Measurements from ENCODE around the gene TSPAN9. TPM values are rescaled to one million over a fixed set of nuclear protein-coding genes. Genes with fewer than 3 reads are reported as not detected.

Gene TSPAN9
- total and polyA plus RNA-seq, 2 experiments from 2014 or later = 6.0 to 31.5 TPM

DNA sequence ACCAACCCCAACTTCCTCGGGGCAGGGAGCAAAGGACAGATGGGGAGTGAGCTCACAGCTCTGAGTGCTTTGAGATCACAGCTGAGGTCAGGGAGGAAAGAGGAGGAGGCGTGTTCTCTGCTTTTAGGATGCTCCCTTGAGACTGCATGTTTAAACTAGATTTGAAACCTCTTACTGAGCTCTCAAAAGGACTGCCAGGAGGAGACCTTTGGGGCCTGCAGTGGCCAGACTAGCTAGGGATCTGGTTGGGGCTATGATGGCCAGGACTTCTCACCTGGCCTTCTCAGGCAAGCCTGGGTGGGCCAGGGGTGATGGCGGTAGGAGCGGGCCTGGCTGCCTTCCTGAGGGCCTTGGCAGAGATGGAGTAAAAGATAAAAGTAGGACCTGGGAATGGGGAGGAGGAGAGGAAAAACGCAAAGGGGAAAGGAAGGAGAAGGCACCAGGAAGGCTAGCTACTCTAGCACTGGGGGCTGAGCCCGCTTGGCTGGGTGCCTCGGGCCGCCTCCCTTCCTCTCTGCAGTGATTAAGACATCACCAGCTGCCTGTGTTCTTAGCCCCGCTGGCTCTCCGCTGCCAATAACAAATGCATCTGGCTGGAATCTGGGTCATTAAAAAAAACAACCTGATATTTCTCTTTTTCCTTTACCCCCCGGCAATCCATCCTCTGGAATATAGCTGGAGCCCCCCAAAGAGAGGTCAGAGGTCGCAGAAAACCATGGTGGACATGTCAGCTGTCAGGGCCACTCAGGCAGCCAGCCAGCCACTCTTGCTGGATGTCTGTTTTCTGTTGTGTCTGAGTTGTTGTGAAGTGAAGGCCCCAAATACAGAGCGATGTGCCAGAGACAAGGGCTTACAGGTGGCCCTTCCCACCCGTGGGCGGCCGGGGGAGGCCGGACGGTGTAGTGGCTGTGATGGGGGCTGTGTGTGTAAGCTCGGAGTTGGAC lies 141.3 kb downstream of the TSPAN9 start (continued):
- TF ChIP-seq STAT1 (IDR thresholded peaks at IDR 0.05; ENCODE audit: unreplicated experiment) (no peak), EZH2phosphoT487 (IDR thresholded peaks at IDR 0.05; ENCODE audit: unreplicated experiment) (no peak), CREB1 (CRISPR knock-in tag; IDR thresholded peaks at IDR 0.05; ENCODE audit: low read depth) (no peak)

GRCh38 chr12:3219233-3219632 lies 142.1 kb downstream of the TSPAN9 start:
- no peak overlapping the region for H3K27ac Mint-ChIP-seq
- Histone ChIP-seq H3K36me3 (ENCODE audit: insufficient read depth) (no peaks in the 10 kb centered on the region), H3K4me3 (no peak overlapping the region), H3K9me2 (ENCODE audit: insufficient read depth) (no peaks in the 10 kb centered on the region), H3K4me1 (ENCODE audit: insufficient read depth) (peaks cover 11% of the 10 kb centered on the region), H4K20me1 (replicated peaks; ENCODE audit: insufficient read depth) (no peaks in the 10 kb centered on the region), H3K79me2 (replicated peaks; ENCODE audit: insufficient read depth) (no peaks in the 10 kb centered on the region), H3K27me3 (ENCODE audit: insufficient read depth) (no peaks in the 10 kb centered on the region), H3K27ac (ENCODE audit: low read depth) (no peak overlapping the region), H3F3A (replicated peaks; ENCODE audit: low read depth) (0 out of 2 replicates have a peak, but pooled peaks cover 2% of the 10 kb centered on the region), H3K4me2 (no peak overlapping the region), H2AFZ (no peak overlapping the region)
- peaks cover 17% of the 10 kb centered on the region for H3K4me1 Mint-ChIP-seq
- no peaks in the 10 kb centered on the region for H3K9me3 Mint-ChIP-seq
- no peaks in the 10 kb centered on the region for H3K36me3 Mint-ChIP-seq (ENCODE audit: low read depth)
- no peak for ATAC-seq
- no peak overlapping the region for H3K4me3 Mint-ChIP-seq
- no peak for DNase-seq (ENCODE audit: low spot score)
- H3K27me3 Mint-ChIP-seq (ENCODE audit: insufficient read depth, low read depth, poor library complexity) = peaks cover 2% of the 10 kb centered on the region
- TF ChIP-seq POLR2AphosphoS5 (IDR thresholded peaks at IDR 0.05; ENCODE audit: low read depth) (no peak), NANOG (IDR thresholded peaks at IDR 0.05; ENCODE audit: borderline replicate concordance) (no peak), CREB1 (CRISPR knock-in tag; IDR thresholded peaks at IDR 0.05; ENCODE audit: low read depth) (no peak), REST (IDR thresholded peaks at IDR 0.05; ENCODE audit: unreplicated experiment) (no peak), STAT1 (IDR thresholded peaks at IDR 0.05; ENCODE audit: unreplicated experiment) (no peak), EZH2 (IDR thresholded peaks at IDR 0.05; ENCODE audit: low read depth, unreplicated experiment) (no peak), EZH2phosphoT487 (IDR thresholded peaks at IDR 0.05; ENCODE audit: unreplicated experiment) (no peak), ZNF331 (CRISPR knock-in tag; IDR thresholded peaks at IDR 0.05; ENCODE audit: low read depth) (no peak), JUNB (IDR thresholded peaks at IDR 0.05; ENCODE audit: unreplicated experiment) (no peak), ZNF114 (CRISPR knock-in tag; IDR thresholded peaks at IDR 0.05) (no peak)
- TF ChIP-seq, protein P1, sequence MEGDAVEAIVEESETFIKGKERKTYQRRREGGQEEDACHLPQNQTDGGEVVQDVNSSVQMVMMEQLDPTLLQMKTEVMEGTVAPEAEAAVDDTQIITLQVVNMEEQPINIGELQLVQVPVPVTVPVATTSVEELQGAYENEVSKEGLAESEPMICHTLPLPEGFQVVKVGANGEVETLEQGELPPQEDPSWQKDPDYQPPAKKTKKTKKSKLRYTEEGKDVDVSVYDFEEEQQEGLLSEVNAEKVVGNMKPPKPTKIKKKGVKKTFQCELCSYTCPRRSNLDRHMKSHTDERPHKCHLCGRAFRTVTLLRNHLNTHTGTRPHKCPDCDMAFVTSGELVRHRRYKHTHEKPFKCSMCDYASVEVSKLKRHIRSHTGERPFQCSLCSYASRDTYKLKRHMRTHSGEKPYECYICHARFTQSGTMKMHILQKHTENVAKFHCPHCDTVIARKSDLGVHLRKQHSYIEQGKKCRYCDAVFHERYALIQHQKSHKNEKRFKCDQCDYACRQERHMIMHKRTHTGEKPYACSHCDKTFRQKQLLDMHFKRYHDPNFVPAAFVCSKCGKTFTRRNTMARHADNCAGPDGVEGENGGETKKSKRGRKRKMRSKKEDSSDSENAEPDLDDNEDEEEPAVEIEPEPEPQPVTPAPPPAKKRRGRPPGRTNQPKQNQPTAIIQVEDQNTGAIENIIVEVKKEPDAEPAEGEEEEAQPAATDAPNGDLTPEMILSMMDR (conservative IDR thresholded peaks at IDR 0.05; ENCODE audit: low read depth in 2 of 2) = no peak
- TF ChIP-seq, protein P2, sequence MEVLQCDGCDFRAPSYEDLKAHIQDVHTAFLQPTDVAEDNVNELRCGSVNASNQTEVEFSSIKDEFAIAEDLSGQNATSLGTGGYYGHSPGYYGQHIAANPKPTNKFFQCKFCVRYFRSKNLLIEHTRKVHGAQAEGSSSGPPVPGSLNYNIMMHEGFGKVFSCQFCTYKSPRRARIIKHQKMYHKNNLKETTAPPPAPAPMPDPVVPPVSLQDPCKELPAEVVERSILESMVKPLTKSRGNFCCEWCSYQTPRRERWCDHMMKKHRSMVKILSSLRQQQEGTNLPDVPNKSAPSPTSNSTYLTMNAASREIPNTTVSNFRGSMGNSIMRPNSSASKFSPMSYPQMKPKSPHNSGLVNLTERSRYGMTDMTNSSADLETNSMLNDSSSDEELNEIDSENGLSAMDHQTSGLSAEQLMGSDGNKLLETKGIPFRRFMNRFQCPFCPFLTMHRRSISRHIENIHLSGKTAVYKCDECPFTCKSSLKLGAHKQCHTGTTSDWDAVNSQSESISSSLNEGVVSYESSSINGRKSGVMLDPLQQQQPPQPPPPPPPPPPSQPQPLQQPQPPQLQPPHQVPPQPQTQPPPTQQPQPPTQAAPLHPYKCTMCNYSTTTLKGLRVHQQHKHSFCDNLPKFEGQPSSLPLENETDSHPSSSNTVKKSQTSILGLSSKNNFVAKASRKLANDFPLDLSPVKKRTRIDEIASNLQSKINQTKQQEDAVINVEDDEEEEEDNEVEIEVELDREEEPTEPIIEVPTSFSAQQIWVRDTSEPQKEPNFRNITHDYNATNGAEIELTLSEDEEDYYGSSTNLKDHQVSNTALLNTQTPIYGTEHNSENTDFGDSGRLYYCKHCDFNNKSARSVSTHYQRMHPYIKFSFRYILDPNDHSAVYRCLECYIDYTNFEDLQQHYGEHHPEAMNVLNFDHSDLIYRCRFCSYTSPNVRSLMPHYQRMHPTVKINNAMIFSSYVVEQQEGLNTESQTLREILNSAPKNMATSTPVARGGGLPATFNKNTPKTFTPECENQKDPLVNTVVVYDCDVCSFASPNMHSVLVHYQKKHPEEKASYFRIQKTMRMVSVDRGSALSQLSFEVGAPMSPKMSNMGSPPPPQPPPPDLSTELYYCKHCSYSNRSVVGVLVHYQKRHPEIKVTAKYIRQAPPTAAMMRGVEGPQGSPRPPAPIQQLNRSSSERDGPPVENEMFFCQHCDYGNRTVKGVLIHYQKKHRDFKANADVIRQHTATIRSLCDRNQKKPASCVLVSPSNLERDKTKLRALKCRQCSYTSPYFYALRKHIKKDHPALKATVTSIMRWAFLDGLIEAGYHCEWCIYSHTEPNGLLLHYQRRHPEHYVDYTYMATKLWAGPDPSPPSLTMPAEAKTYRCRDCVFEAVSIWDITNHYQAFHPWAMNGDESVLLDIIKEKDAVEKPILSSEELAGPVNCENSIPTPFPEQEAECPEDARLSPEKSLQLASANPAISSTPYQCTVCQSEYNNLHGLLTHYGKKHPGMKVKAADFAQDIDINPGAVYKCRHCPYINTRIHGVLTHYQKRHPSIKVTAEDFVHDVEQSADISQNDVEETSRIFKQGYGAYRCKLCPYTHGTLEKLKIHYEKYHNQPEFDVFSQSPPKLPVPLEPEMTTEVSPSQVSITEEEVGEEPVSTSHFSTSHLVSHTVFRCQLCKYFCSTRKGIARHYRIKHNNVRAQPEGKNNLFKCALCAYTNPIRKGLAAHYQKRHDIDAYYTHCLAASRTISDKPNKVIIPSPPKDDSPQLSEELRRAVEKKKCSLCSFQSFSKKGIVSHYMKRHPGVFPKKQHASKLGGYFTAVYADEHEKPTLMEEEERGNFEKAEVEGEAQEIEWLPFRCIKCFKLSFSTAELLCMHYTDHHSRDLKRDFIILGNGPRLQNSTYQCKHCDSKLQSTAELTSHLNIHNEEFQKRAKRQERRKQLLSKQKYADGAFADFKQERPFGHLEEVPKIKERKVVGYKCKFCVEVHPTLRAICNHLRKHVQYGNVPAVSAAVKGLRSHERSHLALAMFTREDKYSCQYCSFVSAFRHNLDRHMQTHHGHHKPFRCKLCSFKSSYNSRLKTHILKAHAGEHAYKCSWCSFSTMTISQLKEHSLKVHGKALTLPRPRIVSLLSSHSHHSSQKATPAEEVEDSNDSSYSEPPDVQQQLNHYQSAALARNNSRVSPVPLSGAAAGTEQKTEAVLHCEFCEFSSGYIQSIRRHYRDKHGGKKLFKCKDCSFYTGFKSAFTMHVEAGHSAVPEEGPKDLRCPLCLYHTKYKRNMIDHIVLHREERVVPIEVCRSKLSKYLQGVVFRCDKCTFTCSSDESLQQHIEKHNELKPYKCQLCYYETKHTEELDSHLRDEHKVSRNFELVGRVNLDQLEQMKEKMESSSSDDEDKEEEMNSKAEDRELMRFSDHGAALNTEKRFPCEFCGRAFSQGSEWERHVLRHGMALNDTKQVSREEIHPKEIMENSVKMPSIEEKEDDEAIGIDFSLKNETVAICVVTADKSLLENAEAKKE (CRISPR knock-in tag; IDR thresholded peaks at IDR 0.05) = no peak
